Stromal cell of bone marrow (primary cell): ENCODE data around the gene TTC29.
"Not testable (repeated sequence)": the region's sequence is repeated elsewhere in the genome, so short reads cannot be mapped to it uniquely, and the experiment has no call there.

Experiments used
- DNase-seq: peaks from one replicate; pipeline ENCODE4 v3.0.0-alpha.2; 2012; ENCODE audit warnings: low read depth

The TTC29 gene

GRCh38 chr4:146709956-146710355 lies 235.7 kb downstream of the TTC29 start:
- DNase-seq = no peak

GRCh38 chr4:146699910-146700309 lies 245.8 kb downstream of the TTC29 start:
- DNase-seq = no peak

DNA sequence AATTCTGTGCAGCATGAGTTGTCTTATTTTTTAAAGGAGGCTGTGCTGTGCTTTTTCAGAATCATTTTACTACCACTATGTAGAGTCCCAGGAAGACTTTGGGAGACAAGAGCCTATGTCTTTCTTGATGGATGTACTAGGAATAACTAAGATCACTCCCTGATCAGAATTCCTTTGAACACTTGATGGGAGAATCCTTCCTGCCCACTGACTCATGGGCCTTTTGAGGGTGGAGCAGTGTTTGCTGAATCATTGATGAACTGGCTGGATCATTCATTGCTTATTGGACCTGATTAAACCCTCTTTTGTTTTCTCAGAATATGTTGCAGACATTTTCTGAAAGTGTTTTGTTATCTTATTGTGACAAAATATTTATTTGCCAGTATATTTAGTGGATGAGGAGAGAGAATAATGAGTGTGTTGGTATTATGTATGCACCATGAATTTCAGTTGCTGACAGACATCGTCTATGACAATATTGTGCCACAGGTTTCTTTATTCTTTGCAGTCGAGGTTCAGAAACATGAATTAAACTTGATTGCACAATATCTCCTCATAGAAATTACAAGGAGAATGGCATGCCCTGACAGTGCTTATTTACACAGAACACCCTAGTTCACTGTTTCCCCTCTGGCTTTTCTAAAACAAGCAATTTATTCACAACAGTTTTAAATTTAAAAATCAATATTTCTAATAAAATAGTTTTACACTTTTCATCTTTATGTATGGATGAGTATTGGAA lies 270.7 kb downstream of the TTC29 start:
- no peak for DNase-seq

DNA sequence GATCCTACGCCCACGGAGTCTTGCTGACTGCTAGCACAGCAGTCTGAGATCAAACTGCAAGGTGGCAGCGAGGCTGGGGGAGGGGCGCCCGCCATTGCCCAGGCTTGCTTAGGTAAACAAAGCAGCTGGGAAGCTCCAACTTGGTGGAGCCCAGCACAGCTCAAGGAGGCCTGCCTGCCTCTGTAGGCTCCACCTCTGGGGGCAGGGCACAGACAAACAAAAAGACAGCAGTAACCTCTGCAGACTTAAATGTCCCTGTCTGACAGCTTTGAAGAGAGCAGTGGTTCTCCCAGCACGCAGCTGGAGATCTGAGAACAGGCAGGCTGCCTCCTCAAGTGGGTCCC lies 281.7 kb downstream of the TTC29 start:
- DNase-seq = not testable (repeated sequence)

DNA sequence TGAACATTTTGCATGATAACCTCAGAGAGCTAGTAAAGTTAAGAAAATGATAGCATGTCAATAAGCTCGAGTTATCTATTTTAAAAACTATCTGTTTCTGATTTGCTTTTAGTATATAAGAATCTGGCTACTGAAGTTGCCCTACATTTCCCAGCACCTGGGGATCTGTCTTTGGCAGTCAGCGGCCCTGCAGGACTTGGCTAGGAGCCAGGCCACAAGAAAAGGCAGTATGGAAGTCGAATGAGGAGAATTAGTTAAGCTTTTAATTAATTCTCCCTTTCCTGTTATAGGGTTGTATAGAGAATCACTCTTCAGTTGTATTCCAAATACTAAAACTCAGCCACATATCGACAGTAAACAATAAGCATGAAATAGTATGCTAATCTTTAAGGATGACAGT lies 284.3 kb downstream of the TTC29 start:
- no peak for DNase-seq
